HCT116 (cell line): ENCODE results near the gene CWC27. TPM values are rescaled to one million over a fixed set of nuclear protein-coding genes. Genes with fewer than 3 reads are reported as not detected.

Experiments used
- ATAC-seq: fragments of 200-7000 bp; cut with Tn5 transposase; 2 replicates; pipeline ENCODE4 v1.9.1; 2020; ENCODE audit warnings: mild to moderate bottlenecking, moderate library complexity
- BruUV-seq: library from RNA; stranded (reverse); fragments of 400-500 nt; replicated peaks from 2 replicates; lab custom pipeline; 2021; lab: Mats Ljungman, UMichigan
- CTCF ChIA-PET: fragments of 300-600 bp; sonication (Branson Sonifier 250); formaldehyde crosslinking; loops from one replicate; lab custom pipeline; 2021; ENCODE audit warnings: antibody characterized with exemption; lab: Charles Lee
- POLR2A ChIA-PET: fragments of 300-600, 350-600 bp; sonication (Branson Sonifier 250); formaldehyde crosslinking; loops from one replicate; lab custom pipeline; 2021; ENCODE audit warnings: antibody characterized with exemption; lab: Charles Lee
- RAD21 ChIA-PET, 2 experiments: fragments of 300-600 bp; sonication (Branson Sonifier 250); formaldehyde crosslinking; loops; one replicate each; lab custom pipeline; 2023; ENCODE audit warnings: low total read pairs in 2 of 2; ENCODE audit not compliant: uncharacterized antibody in 2 of 2, unreplicated experiment in 2 of 2, low non-redundant PET in 1 of 2; lab: Charles Lee
- DNase-seq: peaks from one replicate; pipeline ENCODE4 v3.0.0-alpha.2; 2010; ENCODE audit warnings: low read depth, low spot score
- H2AFZ ChIP-seq: fragments of 200-600 bp; shearing (Covaris generic), sonication (generic); 2 replicates; pipeline ENCODE4 v1.6.1; 2017; ENCODE audit warnings: low read depth, mixed run types, mixed read lengths, antibody characterized with exemption, low read length; ENCODE audit not compliant: poor library complexity, severe bottlenecking
- H3K27ac ChIP-seq: 2 replicates; pipeline ENCODE4 v1.5.1; 2012; ENCODE audit warnings: low read depth, low read length
- H3K27me3 ChIP-seq: fragments of 200-600 bp; sonication (generic); 2 replicates; pipeline ENCODE4 v1.6.1; 2016; ENCODE audit warnings: mixed run types, low read length, mixed read lengths; ENCODE audit not compliant: insufficient read depth
- H3K36me3 ChIP-seq, 2 experiments: fragments of 200-500 bp in 1 of 2; fragments of 200-600 bp in 1 of 2; sonication (Bioruptor generic) in 1 of 2; sonication (generic) in 1 of 2; 2 replicates each; pipeline versions ENCODE4 v1.5.1 to v1.6.1; 2014 to 2016; ENCODE audit warnings: low read length in 2 of 2, inconsistent platforms in 1 of 2, mixed read lengths in 1 of 2, mixed run types in 1 of 2; ENCODE audit not compliant: insufficient read depth in 2 of 2, control insufficient read depth in 1 of 2
- H3K4me1 ChIP-seq, 2 experiments: fragments of 200-600 bp in 1 of 2; sonication (generic) in 1 of 2; 2 replicates each; pipeline versions ENCODE4 v1.5.1 to v1.6.1; 2012 to 2017; ENCODE audit warnings: low read length in 2 of 2, inconsistent platforms in 1 of 2, mild to moderate bottlenecking in 1 of 2, mixed read lengths in 1 of 2, mixed run types in 1 of 2, moderate library complexity in 1 of 2; ENCODE audit not compliant: insufficient read depth in 2 of 2, control insufficient read depth in 1 of 2
- H3K4me2 ChIP-seq: fragments of 200-600 bp; sonication (generic); 2 replicates; pipeline ENCODE4 v1.6.1; 2017; ENCODE audit warnings: mixed run types, low read length, mixed read lengths
- H3K4me3 ChIP-seq, 2 experiments: fragments of 200-600 bp in 1 of 2; sonication (generic) in 1 of 2; replicated peaks in 1 of 2; 2 replicates each; pipeline ENCODE4 v1.5.1; 2011 to 2016; ENCODE audit warnings: low read length in 2 of 2, control low read depth in 1 of 2, low read depth in 1 of 2, mild to moderate bottlenecking in 1 of 2, mixed read lengths in 1 of 2, mixed run types in 1 of 2
- H3K79me2 ChIP-seq: fragments of 200-600 bp; sonication (generic); 2 replicates; pipeline ENCODE4 v1.6.1; 2017; ENCODE audit warnings: mild to moderate bottlenecking, mixed run types, low read length, moderate library complexity, mixed read lengths; ENCODE audit not compliant: insufficient read depth
- H3K9ac ChIP-seq: fragments of 200-600 bp; sonication (generic); 2 replicates; pipeline ENCODE4 v1.6.1; 2016; ENCODE audit warnings: low read length, mixed read lengths
- H3K9me2 ChIP-seq: fragments of 200-600 bp; sonication (generic), shearing (Covaris generic); 2 replicates; pipeline ENCODE4 v1.6.1; 2017; ENCODE audit warnings: mixed run types, mild to moderate bottlenecking, moderate library complexity; ENCODE audit not compliant: insufficient read depth
- H3K9me3 ChIP-seq, 2 experiments: fragments of 200-500 bp in 1 of 2; fragments of 200-600 bp in 1 of 2; sonication (Bioruptor generic) in 1 of 2; sonication (generic) in 1 of 2; 2 replicates each; pipeline ENCODE4 v1.6.1; 2014 to 2017; ENCODE audit warnings: low read length in 2 of 2, mixed read lengths in 2 of 2, inconsistent platforms in 1 of 2, low read depth in 1 of 2, mild to moderate bottlenecking in 1 of 2, mixed run types in 1 of 2, moderate library complexity in 1 of 2; ENCODE audit not compliant: control insufficient read depth in 1 of 2, insufficient read depth in 1 of 2
- H4K20me1 ChIP-seq: fragments of 200-600 bp; sonication (generic), shearing (Covaris generic); 2 replicates; pipeline ENCODE4 v1.6.1; 2017; ENCODE audit warnings: mixed run types, mild to moderate bottlenecking, moderate library complexity; ENCODE audit not compliant: insufficient read depth
- ATF3 ChIP-seq: IDR thresholded peaks from 2 replicates; pipeline ENCODE4 v1.6.1; 2012
- CBX3 ChIP-seq: IDR thresholded peaks from 2 replicates; pipeline ENCODE4 v1.6.1; 2012; ENCODE audit warnings: low read depth
- CEBPB ChIP-seq: IDR thresholded peaks from 2 replicates; pipeline ENCODE4 v1.6.1; 2012; ENCODE audit warnings: low read depth
- EGR1 ChIP-seq: IDR thresholded peaks from 2 replicates; pipeline ENCODE4 v1.6.1; 2012; ENCODE audit warnings: low read depth
- ELF1 ChIP-seq: IDR thresholded peaks from 2 replicates; pipeline ENCODE4 v1.6.1; 2012; ENCODE audit warnings: low read depth, borderline replicate concordance
- EZH2 ChIP-seq: fragments of 200-600 bp; sonication (generic); IDR thresholded peaks from 2 replicates; pipeline ENCODE4 v1.6.1; 2017; ENCODE audit warnings: antibody characterized with exemption, mixed run types
- EZH2phosphoT487 ChIP-seq: fragments of 200-600 bp; IDR thresholded peaks from 2 replicates; pipeline ENCODE4 v1.6.1; 2018; ENCODE audit warnings: antibody characterized with exemption, borderline replicate concordance
- JUND ChIP-seq: IDR thresholded peaks from 2 replicates; pipeline ENCODE4 v1.6.1; 2012
- MAX ChIP-seq: IDR thresholded peaks from 2 replicates; pipeline ENCODE4 v1.6.1; 2012
- POLR2A ChIP-seq: IDR thresholded peaks from 2 replicates; pipeline ENCODE4 v1.7.0; 2011; ENCODE audit warnings: borderline replicate concordance; ENCODE audit not compliant: insufficient read depth, insufficient read length; ENCODE audit errors: extremely low read depth
- POLR2AphosphoS5 ChIP-seq: IDR thresholded peaks from 2 replicates; pipeline ENCODE4 v1.6.1; 2011; ENCODE audit warnings: mild to moderate bottlenecking, low read depth, low read length, moderate library complexity
- RAD21 ChIP-seq: IDR thresholded peaks from 2 replicates; pipeline ENCODE4 v1.6.1; 2012; ENCODE audit warnings: low read depth, mild to moderate bottlenecking
- SIN3A ChIP-seq: IDR thresholded peaks from 2 replicates; pipeline ENCODE4 v1.6.1; 2012; ENCODE audit warnings: low read depth
- SP1 ChIP-seq: IDR thresholded peaks from 2 replicates; pipeline ENCODE4 v1.6.1; 2012; ENCODE audit warnings: low read depth
- TCF7L2 ChIP-seq: IDR thresholded peaks from 2 replicates; pipeline ENCODE4 v1.7.0; 2011; ENCODE audit warnings: borderline replicate concordance, inconsistent platforms; ENCODE audit not compliant: insufficient read depth, insufficient read length; ENCODE audit errors: extremely low read depth
- YY1 ChIP-seq: IDR thresholded peaks from 2 replicates; pipeline ENCODE4 v1.6.1; 2011; ENCODE audit warnings: low read length, low read depth, moderate library complexity, mild to moderate bottlenecking; ENCODE audit not compliant: insufficient replicate concordance; ENCODE audit errors: extremely low read depth
- ZFX ChIP-seq: fragments of 450-650 bp; IDR thresholded peaks from 2 replicates; pipeline ENCODE4 v1.6.1; 2017
- ZNF274 ChIP-seq: fragments of 200-500 bp; sonication (Bioruptor generic); IDR thresholded peaks from 2 replicates; pipeline ENCODE4 v1.6.1; 2014; ENCODE audit warnings: mild to moderate bottlenecking, low read depth, low read length, inconsistent platforms
- intact Hi-C: fragments of 100-400 bp; cut with micrococcal nuclease; formaldehyde crosslinking; loops from 2 replicates; pipeline ENCODE4 v1.10.0; 2022
- total RNA-seq: library from RNA; stranded (reverse); gene quantifications from one replicate; pipeline ENCODE4 v1.2.1, GENCODE V29; 2021; ENCODE audit not compliant: unreplicated experiment
- TF ChIP-seq, protein P1 (sequence below): IDR thresholded peaks from 2 replicates; pipeline ENCODE4 v1.6.1; 2011; ENCODE audit warnings: mild to moderate bottlenecking, low read length, moderate library complexity; ENCODE audit not compliant: insufficient replicate concordance; ENCODE audit errors: extremely low read depth

Gene CWC27
- total RNA-seq, 1 experiment from 2014 or later, result 29.1 TPM

GRCh38 chr5:65050140-65050539 is 281.4 kb downstream of the CWC27 start:
- CTCF ChIA-PET, result no interaction called here
- Histone ChIP-seq H3K27me3 (no peaks in the 10 kb centered on the region), H3K9me2 (no peaks in the 10 kb centered on the region), H3K9ac (no peak overlapping the region), H3K36me3 (no peaks in the 10 kb centered on the region), H3K4me3 (no peak overlapping the region), H3K4me1 (no peaks in the 10 kb centered on the region), H4K20me1 (no peaks in the 10 kb centered on the region), H2AFZ (no peak overlapping the region), H3K9me3 (no peaks in the 10 kb centered on the region), H3K27ac (no peak overlapping the region), H3K4me2 (no peak overlapping the region), H3K79me2 (no peaks in the 10 kb centered on the region)
- TF ChIP-seq RAD21, result no peak
- TF ChIP-seq ZNF274, result no peak
- ATAC-seq, result no peak
- RAD21 ChIA-PET, result no interaction called here
- DNase-seq, result no peak
- POLR2A ChIA-PET, result no interaction called here
- no TSS peak for BruUV-seq
- intact Hi-C loops, result no loop called here

DNA sequence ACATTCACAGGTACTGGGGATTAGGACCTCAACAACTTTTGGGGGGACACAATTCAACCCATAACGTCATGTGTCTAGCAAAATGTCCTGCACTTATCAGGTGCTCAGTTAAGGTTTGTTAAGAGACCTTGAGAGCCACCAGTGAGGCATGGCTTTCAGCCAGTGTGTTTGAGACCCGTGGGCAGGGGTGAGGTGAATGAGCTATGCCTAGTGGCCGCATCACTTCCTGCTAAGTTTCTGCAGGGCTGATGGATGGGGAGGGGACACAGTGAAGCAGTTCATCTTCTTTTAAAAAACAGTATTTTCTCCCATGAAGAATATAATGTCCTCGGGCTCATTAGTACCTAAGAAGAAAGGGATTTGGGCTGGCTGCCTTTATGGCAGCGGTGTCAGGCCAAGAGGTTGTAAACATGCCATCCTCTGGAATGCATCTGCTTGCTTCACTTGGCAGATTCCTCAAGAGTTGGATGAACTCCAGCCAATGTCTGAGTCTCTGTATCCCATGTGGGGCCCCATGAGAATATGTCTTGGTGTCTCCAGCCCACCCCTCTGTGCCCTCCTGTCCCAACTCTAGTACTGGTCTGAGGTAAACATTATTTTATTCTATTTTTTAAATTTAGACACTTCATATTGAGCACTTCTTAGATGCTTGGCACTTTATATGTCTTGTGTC is 282.2 kb downstream of the CWC27 start:
- Histone ChIP-seq H3K4me1 (no peaks in the 10 kb centered on the region), H3K4me2 (no peak overlapping the region), H3K79me2 (no peaks in the 10 kb centered on the region), H4K20me1 (no peaks in the 10 kb centered on the region), H3K9me3 (no peaks in the 10 kb centered on the region), H3K27me3 (no peaks in the 10 kb centered on the region), H2AFZ (no peak overlapping the region), H3K4me3 (no peak overlapping the region), H3K36me3 (no peaks in the 10 kb centered on the region), H3K9ac (no peak overlapping the region), H3K27ac (no peak overlapping the region), H3K9me2 (no peaks in the 10 kb centered on the region)
- intact Hi-C loops, result no loop called here
- ATAC-seq, result no peak
- no peak for DNase-seq
- POLR2A ChIA-PET, result no interaction called here
- no TSS peak for BruUV-seq
- CTCF ChIA-PET, result no interaction called here
- RAD21 ChIA-PET, result no interaction called here
- TF ChIP-seq EZH2 (no peak), EZH2phosphoT487 (no peak), YY1 (no peak), POLR2AphosphoS5 (no peak), MAX (no peak), EGR1 (no peak), ELF1 (no peak), ZFX (no peak), TCF7L2 (no peak), CEBPB (no peak), ATF3 (no peak), POLR2A (no peak), JUND (no peak), CBX3 (no peak), SIN3A (no peak), RAD21 (no peak), ZNF274 (no peak), SP1 (no peak)
- TF ChIP-seq, protein P1, sequence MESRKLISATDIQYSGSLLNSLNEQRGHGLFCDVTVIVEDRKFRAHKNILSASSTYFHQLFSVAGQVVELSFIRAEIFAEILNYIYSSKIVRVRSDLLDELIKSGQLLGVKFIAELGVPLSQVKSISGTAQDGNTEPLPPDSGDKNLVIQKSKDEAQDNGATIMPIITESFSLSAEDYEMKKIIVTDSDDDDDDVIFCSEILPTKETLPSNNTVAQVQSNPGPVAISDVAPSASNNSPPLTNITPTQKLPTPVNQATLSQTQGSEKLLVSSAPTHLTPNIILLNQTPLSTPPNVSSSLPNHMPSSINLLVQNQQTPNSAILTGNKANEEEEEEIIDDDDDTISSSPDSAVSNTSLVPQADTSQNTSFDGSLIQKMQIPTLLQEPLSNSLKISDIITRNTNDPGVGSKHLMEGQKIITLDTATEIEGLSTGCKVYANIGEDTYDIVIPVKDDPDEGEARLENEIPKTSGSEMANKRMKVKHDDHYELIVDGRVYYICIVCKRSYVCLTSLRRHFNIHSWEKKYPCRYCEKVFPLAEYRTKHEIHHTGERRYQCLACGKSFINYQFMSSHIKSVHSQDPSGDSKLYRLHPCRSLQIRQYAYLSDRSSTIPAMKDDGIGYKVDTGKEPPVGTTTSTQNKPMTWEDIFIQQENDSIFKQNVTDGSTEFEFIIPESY, result no peak
